OCI-LY1 (cell line): ENCODE results near the gene SQSTM1.

ENCODE experiments used
- H2AFZ ChIP-seq: fragments of 200-600 bp; sonication (generic), shearing (Covaris generic); 2 replicates; pipeline ENCODE4 v1.6.0; 2014; ENCODE audit warnings: antibody characterized with exemption, mild to moderate bottlenecking, low read length
- H3F3A ChIP-seq: fragments of 200-600 bp; sonication (generic), shearing (Covaris generic); 2 replicates; pipeline ENCODE4 v1.6.0; 2014; ENCODE audit warnings: mild to moderate bottlenecking, antibody characterized with exemption, low read length, moderate library complexity; ENCODE audit not compliant: insufficient read depth
- H3K27ac ChIP-seq: fragments of 200-600 bp; sonication (generic); 2 replicates; pipeline ENCODE4 v1.5.1; 2014; ENCODE audit warnings: low read length, mixed run types, mild to moderate bottlenecking, low read depth; ENCODE audit not compliant: poor library complexity, severe bottlenecking
- H3K27me3 ChIP-seq: fragments of 200-600 bp; sonication (generic); 2 replicates; pipeline ENCODE4 v1.6.0; 2014; ENCODE audit warnings: antibody characterized with exemption, mild to moderate bottlenecking, low read length, moderate library complexity; ENCODE audit not compliant: insufficient read depth
- H3K36me3 ChIP-seq: fragments of 200-600 bp; sonication (generic); 2 replicates; pipeline ENCODE4 v1.6.1; 2014; ENCODE audit warnings: mild to moderate bottlenecking, antibody characterized with exemption, low read length, moderate library complexity, mixed read lengths; ENCODE audit not compliant: insufficient read depth
- H3K4me1 ChIP-seq: fragments of 200-600 bp; sonication (generic); 2 replicates; pipeline ENCODE4 v1.5.1; 2014; ENCODE audit warnings: mild to moderate bottlenecking, low read length, moderate library complexity; ENCODE audit not compliant: insufficient read depth, severe bottlenecking
- H3K4me2 ChIP-seq: fragments of 200-600 bp; sonication (generic), shearing (Covaris generic); 2 replicates; pipeline ENCODE4 v1.6.1; 2014; ENCODE audit warnings: low read length
- H3K4me3 ChIP-seq: fragments of 200-600 bp; sonication (generic); 2 replicates; pipeline ENCODE4 v1.5.1; 2014; ENCODE audit warnings: low read length, low read depth, mild to moderate bottlenecking, mixed read lengths; ENCODE audit not compliant: poor library complexity, severe bottlenecking
- H3K79me2 ChIP-seq: fragments of 200-600 bp; shearing (Covaris generic); 2 replicates; pipeline ENCODE4 v1.6.1; 2016; ENCODE audit warnings: mixed run types, low read length, mixed read lengths; ENCODE audit not compliant: insufficient read depth
- H3K9ac ChIP-seq: fragments of 200-600 bp; sonication (generic), shearing (Covaris generic); 2 replicates; pipeline ENCODE4 v1.6.1; 2014; ENCODE audit warnings: mild to moderate bottlenecking, low read length, mixed read lengths
- H3K9me2 ChIP-seq: fragments of 200-600 bp; sonication (generic), shearing (Covaris generic); 2 replicates; pipeline ENCODE4 v1.6.1; 2014; ENCODE audit warnings: low read depth, mild to moderate bottlenecking, low read length, mixed read lengths
- H3K9me3 ChIP-seq: fragments of 200-600 bp; shearing (Covaris generic); 2 replicates; pipeline ENCODE4 v1.6.1; 2014; ENCODE audit warnings: low read length, mixed read lengths
- H4K20me1 ChIP-seq: fragments of 200-600 bp; sonication (generic), shearing (Covaris generic); 2 replicates; pipeline ENCODE4 v1.6.0; 2016; ENCODE audit warnings: mild to moderate bottlenecking, low read length; ENCODE audit not compliant: insufficient read depth
- EZH2 ChIP-seq: fragments of 200-600 bp; sonication (generic), shearing (Covaris generic); IDR thresholded peaks from 2 replicates; pipeline ENCODE4 v1.8.0; 2017; ENCODE audit warnings: borderline replicate concordance, mixed run types, mild to moderate bottlenecking, antibody characterized with exemption, low read length, moderate library complexity, mixed read lengths
- TF ChIP-seq, protein P1 (sequence below): fragments of 200-600 bp; sonication (generic), shearing (Covaris generic); IDR thresholded peaks from 2 replicates; pipeline ENCODE4 v1.5.1; 2017; ENCODE audit warnings: mild to moderate bottlenecking, antibody characterized with exemption, low read length, moderate library complexity, mixed read lengths

SQSTM1 gene

DNA sequence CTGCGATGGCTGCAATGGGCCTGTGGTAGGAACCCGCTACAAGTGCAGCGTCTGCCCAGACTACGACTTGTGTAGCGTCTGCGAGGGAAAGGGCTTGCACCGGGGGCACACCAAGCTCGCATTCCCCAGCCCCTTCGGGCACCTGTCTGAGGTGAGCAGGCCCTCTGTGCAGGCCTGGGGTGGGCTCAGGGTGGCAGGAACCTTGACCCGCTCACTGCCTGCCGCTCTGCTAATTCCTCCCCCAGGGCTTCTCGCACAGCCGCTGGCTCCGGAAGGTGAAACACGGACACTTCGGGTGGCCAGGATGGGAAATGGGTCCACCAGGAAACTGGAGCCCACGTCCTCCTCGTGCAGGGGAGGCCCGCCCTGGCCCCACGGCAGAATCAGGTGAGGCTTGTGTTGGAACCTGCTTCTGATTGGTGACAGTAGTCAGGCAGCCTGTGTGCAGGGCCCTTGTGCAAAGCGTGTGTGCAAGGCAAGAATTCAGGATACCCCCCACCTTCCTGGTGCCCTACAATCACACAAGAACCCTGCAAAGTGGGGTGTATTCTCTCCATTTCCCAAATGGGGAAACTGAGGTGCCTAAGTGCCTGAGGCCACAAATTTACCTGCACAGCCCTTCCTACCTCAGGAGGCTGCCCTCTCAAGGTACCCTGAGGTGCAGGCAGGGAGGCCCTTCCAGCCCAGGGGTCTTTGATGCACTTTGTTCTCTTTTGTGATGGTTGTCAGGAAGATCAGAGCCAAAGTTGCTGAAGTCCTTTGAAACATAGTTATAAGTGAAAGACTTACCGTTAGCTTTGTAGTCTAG, 3.4 kb downstream of the SQSTM1 start:
- no peaks in the 10 kb centered on the region for H3K9me3 ChIP-seq
- H3K27me3 ChIP-seq: no peaks in the 10 kb centered on the region
- no peak overlapping the region for H3K4me3 ChIP-seq
- TF ChIP-seq, protein P1, sequence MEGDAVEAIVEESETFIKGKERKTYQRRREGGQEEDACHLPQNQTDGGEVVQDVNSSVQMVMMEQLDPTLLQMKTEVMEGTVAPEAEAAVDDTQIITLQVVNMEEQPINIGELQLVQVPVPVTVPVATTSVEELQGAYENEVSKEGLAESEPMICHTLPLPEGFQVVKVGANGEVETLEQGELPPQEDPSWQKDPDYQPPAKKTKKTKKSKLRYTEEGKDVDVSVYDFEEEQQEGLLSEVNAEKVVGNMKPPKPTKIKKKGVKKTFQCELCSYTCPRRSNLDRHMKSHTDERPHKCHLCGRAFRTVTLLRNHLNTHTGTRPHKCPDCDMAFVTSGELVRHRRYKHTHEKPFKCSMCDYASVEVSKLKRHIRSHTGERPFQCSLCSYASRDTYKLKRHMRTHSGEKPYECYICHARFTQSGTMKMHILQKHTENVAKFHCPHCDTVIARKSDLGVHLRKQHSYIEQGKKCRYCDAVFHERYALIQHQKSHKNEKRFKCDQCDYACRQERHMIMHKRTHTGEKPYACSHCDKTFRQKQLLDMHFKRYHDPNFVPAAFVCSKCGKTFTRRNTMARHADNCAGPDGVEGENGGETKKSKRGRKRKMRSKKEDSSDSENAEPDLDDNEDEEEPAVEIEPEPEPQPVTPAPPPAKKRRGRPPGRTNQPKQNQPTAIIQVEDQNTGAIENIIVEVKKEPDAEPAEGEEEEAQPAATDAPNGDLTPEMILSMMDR: no peak
- no peak for TF ChIP-seq EZH2
- H3F3A ChIP-seq: no peaks in the 10 kb centered on the region
- H4K20me1 ChIP-seq: no peaks in the 10 kb centered on the region
- no peak overlapping the region for H2AFZ ChIP-seq
- no peaks in the 10 kb centered on the region for H3K9me2 ChIP-seq
- H3K4me2 ChIP-seq: no peak overlapping the region
- H3K36me3 ChIP-seq: peaks cover 70% of the 10 kb centered on the region
- peaks cover 10% of the 10 kb centered on the region; the same call in 1 of the 2 replicates for H3K79me2 ChIP-seq
- no peak overlapping the region for H3K9ac ChIP-seq
- H3K4me1 ChIP-seq: peaks cover 27% of the 10 kb centered on the region
- H3K27ac ChIP-seq: no peak overlapping the region

DNA sequence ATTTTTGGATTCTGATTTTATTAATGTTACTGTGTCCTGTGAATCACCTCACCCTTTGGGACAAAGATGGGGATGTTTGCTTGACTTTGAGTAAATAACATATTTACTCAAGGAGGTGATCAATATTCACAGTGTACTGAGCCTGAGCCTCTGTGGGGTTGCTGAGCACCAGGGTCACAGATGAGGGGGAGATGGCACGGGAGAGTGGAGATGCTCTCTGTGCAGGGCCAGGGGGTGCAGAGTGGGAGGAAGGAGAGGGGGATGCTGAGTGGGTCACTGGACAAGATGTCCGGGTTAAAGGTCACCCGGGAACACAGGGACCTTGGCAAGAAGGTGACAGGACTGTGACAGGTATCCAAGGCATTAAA, 4.0 kb downstream of the SQSTM1 start:
- no peaks in the 10 kb centered on the region for H3F3A ChIP-seq

DNA sequence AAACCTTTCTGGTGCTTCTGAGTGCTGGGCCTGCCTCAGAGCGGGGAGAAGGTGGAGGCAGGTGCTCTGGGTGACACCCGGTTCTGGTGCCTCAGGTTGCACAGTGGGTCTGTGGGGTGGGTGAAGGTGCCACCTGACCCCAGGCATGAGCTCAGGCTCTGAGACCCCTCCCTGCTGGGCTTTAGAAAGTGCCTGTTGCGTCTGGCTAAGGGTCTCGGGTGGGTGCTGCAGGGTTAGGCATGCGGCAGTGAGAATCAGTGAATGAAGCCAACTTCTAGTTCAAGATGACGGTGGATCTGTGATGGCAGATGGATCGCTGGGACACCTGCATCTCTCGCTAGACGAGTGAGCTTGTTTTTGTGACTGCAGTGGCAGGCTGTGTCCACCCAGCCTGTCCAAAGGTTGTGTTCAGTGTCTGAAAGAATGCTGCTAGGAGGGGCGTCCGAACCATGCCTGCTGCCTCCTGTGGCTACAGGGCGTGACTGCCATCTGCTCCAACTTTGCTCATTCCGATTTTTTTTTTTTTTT, 5.0 kb downstream of the SQSTM1 start:
- no peak overlapping the region for H3K4me2 ChIP-seq
- H3K9ac ChIP-seq: no peak overlapping the region
- H3K4me1 ChIP-seq: peaks cover 12% of the 10 kb centered on the region
- no peak overlapping the region for H3K27ac ChIP-seq
- H3K27me3 ChIP-seq: no peaks in the 10 kb centered on the region
- H2AFZ ChIP-seq: no peak overlapping the region
- peaks cover 10% of the 10 kb centered on the region; the same call in 1 of the 2 replicates for H3K79me2 ChIP-seq
- H4K20me1 ChIP-seq: no peaks in the 10 kb centered on the region
- TF ChIP-seq EZH2: no peak
- TF ChIP-seq, protein P1: no peak
- no peaks in the 10 kb centered on the region for H3K9me3 ChIP-seq
- H3K4me3 ChIP-seq: no peak overlapping the region
- H3K9me2 ChIP-seq: no peaks in the 10 kb centered on the region
- H3F3A ChIP-seq: no peaks in the 10 kb centered on the region
- H3K36me3 ChIP-seq: peaks cover 86% of the 10 kb centered on the region

More for the DNA sequence above, 4.0 kb downstream of the SQSTM1 start:
- no peak overlapping the region for H3K9ac ChIP-seq
- H3K4me3 ChIP-seq: no peak overlapping the region
- H3K36me3 ChIP-seq: peaks cover 76% of the 10 kb centered on the region
- H3K4me1 ChIP-seq: peaks cover 21% of the 10 kb centered on the region
- H3K79me2 ChIP-seq: peaks cover 10% of the 10 kb centered on the region; the same call in 1 of the 2 replicates
- no peaks in the 10 kb centered on the region for H3K9me3 ChIP-seq
- TF ChIP-seq EZH2: no peak
- TF ChIP-seq, protein P1: no peak
- no peak overlapping the region for H3K27ac ChIP-seq
- H3K27me3 ChIP-seq: no peaks in the 10 kb centered on the region
- H3K4me2 ChIP-seq: no peak overlapping the region
- no peaks in the 10 kb centered on the region for H3K9me2 ChIP-seq
- H4K20me1 ChIP-seq: no peaks in the 10 kb centered on the region
- H2AFZ ChIP-seq: no peak overlapping the region
